ENCODE results near the gene WWOX. TPM values are rescaled to one million over a fixed set of nuclear protein-coding genes. Genes with fewer than 3 reads are reported as not detected.

WWOX gene
- total and polyA plus RNA-seq, 2 of the 8 experiments (the other 6 are each of a cell fraction or from before 2014, with no cell fraction given) = 5.4 to 16.7 TPM

GRCh38 chr16:78425891-78426510 lies 326.5 kb downstream of the WWOX start (continued):
- no peak for TF ChIP-seq KDM5A (IDR thresholded peaks at IDR 0.05; ENCODE audit: low read length)
- TF ChIP-seq POLR2AphosphoS5 (IDR thresholded peaks at IDR 0.05; ENCODE audit: low read depth, low read length) = no peak

Measured in H1 (cell line).